ENCODE results near the gene EPHA8. TPM values are rescaled to one million over a fixed set of nuclear protein-coding genes. Genes with fewer than 3 reads are reported as not detected.

Gene EPHA8
- total RNA-seq, 4 donors from 2014 or later: not detected

DNA sequence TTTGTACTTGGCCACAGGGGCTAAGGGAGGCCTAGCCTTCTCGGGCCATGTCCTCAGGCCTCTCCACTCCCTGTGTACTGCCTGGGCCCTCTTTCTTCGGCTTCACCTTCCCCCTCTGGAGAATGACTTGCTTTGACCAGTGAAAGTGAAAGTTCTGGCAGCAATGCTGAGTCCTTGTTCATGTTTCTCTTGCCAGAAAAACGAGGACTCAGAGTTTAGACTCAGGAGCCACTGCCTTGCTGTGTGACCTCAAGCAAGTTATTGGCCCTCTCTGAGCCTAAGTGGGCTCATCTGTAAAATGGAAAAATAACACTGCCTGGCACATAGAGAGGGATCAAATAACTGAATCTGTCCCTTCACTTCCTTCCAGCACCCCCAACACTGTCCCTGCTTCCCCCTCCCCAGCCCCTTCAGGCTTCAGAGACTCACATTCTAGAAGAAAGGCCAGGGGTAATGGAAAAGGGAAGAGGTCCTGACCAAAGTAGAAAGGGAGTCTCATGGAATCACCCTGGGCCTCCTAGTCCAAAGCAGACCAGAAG, 74.7 kb downstream of the EPHA8 start:
- WGBS, 2 donors: 61 to 66% methylated on average over 3 of the region's 3 CpGs
- Histone ChIP-seq H3K4me1 (peaks cover 0 to 7% (median 2%) of the 10 kb centered on the region in 4 donors), H3K36me3 (no peaks in the 10 kb centered on the region), H3K9me3 (no peaks in the 10 kb centered on the region), H3K27ac (no peak overlapping the region), H3K4me3 (peak overlapping the region in 1 of 4 donors; percentile 41), H3K27me3 (peaks cover 0 to 33% of the 10 kb centered on the region in 2 donors)
- TF ChIP-seq POLR2A (IDR thresholded peaks at IDR 0.05) (no peak), EP300 (IDR thresholded peaks at IDR 0.05) (no peak)
- TF ChIP-seq, protein P1, sequence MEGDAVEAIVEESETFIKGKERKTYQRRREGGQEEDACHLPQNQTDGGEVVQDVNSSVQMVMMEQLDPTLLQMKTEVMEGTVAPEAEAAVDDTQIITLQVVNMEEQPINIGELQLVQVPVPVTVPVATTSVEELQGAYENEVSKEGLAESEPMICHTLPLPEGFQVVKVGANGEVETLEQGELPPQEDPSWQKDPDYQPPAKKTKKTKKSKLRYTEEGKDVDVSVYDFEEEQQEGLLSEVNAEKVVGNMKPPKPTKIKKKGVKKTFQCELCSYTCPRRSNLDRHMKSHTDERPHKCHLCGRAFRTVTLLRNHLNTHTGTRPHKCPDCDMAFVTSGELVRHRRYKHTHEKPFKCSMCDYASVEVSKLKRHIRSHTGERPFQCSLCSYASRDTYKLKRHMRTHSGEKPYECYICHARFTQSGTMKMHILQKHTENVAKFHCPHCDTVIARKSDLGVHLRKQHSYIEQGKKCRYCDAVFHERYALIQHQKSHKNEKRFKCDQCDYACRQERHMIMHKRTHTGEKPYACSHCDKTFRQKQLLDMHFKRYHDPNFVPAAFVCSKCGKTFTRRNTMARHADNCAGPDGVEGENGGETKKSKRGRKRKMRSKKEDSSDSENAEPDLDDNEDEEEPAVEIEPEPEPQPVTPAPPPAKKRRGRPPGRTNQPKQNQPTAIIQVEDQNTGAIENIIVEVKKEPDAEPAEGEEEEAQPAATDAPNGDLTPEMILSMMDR (IDR thresholded peaks at IDR 0.05): no peak
- DNase-seq (ENCODE audit: low spot score in 2 of 2): no peak

DNA sequence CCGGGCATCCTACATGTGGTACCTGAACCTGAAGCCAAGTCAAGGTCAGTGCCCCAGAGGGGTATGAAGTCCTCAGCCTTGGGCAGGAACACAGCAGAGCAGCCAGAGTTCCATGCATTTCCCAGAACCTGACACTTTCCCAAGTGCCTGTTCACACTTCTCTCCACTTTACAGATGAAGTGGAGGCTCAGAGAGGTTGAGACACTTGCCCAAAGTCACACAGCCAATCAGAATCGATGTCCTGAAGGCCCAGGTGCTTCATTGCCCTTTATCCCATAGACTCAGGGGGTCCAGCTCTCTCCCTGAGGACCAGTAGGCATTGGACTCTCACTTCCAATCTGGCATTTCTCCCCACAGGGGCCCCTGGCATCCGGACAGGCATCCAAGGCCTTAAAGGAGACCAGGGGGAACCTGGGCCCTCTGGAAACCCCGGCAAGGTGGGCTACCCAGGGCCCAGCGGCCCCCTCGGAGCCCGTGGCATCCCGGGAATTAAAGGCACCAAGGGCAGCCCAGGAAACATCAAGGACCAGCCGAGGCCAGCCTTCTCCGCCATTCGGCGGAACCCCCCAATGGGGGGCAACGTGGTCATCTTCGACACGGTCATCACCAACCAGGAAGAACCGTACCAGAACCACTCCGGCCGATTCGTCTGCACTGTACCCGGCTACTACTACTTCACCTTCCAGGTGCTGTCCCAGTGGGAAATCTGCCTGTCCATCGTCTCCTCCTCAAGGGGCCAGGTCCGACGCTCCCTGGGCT, 75.4 kb downstream of the EPHA8 start:
- Histone ChIP-seq H3K4me3 (peak overlapping the region in 1 of 4 donors; percentile 41), H3K4me1 (peaks cover 0 to 7% (median 2%) of the 10 kb centered on the region in 4 donors), H3K27me3 (peaks cover 0 to 28% of the 10 kb centered on the region in 2 donors), H3K9me3 (no peaks in the 10 kb centered on the region), H3K27ac (no peak overlapping the region), H3K36me3 (no peaks in the 10 kb centered on the region)
- WGBS, 2 donors: 76% methylated on average over 22 to 23 of the region's 23 CpGs
- DNase-seq (ENCODE audit: low spot score in 2 of 2): no peak
- TF ChIP-seq EP300 (IDR thresholded peaks at IDR 0.05) (no peak), POLR2A (IDR thresholded peaks at IDR 0.05) (no peak)
- TF ChIP-seq, protein P1 (IDR thresholded peaks at IDR 0.05): no peak

DNA sequence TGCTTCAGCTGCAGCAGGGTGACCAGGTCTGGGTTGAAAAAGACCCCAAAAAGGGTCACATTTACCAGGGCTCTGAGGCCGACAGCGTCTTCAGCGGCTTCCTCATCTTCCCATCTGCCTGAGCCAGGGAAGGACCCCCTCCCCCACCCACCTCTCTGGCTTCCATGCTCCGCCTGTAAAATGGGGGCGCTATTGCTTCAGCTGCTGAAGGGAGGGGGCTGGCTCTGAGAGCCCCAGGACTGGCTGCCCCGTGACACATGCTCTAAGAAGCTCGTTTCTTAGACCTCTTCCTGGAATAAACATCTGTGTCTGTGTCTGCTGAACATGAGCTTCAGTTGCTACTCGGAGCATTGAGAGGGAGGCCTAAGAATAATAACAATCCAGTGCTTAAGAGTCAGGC, 76.0 kb downstream of the EPHA8 start:
- DNase-seq (ENCODE audit: low spot score in 2 of 2): no peak
- Histone ChIP-seq H3K27me3 (peaks cover 0 to 28% of the 10 kb centered on the region in 2 donors), H3K4me1 (peaks cover 0 to 7% (median 2%) of the 10 kb centered on the region in 4 donors), H3K27ac (no peak overlapping the region), H3K4me3 (peak overlapping the region in 1 of 4 donors; percentile 41), H3K36me3 (no peaks in the 10 kb centered on the region), H3K9me3 (no peaks in the 10 kb centered on the region)
- TF ChIP-seq EP300 (IDR thresholded peaks at IDR 0.05) (no peak), POLR2A (IDR thresholded peaks at IDR 0.05) (no peak)
- TF ChIP-seq, protein P1 (IDR thresholded peaks at IDR 0.05): no peak
- WGBS, 2 donors: 19 to 23% methylated on average over 8 of the region's 8 CpGs

DNA sequence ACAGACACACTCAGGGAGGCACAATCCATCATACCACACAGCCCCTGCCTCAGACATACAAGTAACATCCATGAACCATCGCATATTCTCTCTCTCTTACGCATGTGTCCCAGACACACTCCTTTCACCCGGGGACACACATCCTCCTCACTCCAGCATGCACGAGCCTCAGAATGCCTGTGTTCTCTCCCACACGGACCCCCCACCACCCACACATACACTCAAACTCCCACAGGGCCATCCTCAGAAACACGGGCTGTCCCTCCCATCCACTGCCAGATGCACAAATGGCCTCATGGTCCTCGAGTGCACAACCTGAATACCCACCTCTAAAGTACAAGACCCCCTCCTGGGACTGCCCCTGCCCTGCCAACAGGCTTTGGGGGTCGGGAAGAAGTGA, 78.0 kb downstream of the EPHA8 start:
- peaks cover 0 to 23% of the 10 kb centered on the region in 2 donors for H3K27me3 ChIP-seq
- TF ChIP-seq EP300 (IDR thresholded peaks at IDR 0.05): no peak
- no peak for TF ChIP-seq POLR2A (IDR thresholded peaks at IDR 0.05)
- TF ChIP-seq, protein P1 (IDR thresholded peaks at IDR 0.05): no peak
- no peak for DNase-seq (ENCODE audit: low spot score in 2 of 2)
- H3K4me1 ChIP-seq: peaks cover 0 to 7% (median 2%) of the 10 kb centered on the region in 4 donors
- 47 to 52% methylated on average over 8 of the region's 8 CpGs for WGBS, 2 donors
- no peaks in the 10 kb centered on the region for H3K9me3 ChIP-seq
- no peaks in the 10 kb centered on the region for H3K36me3 ChIP-seq
- H3K4me3 ChIP-seq: no peak overlapping the region
- no peak overlapping the region for H3K27ac ChIP-seq

Data from tibial nerve (tissue), 4 donors.